Panc1 (cell line): Measurements from ENCODE around the gene DCAF5. TPM values are rescaled to one million over a fixed set of nuclear protein-coding genes. Genes with fewer than 3 reads are reported as not detected.
"Not testable (repeated sequence)": the region's sequence is repeated elsewhere in the genome, so short reads cannot be mapped to it uniquely, and the experiment has no call there.

ENCODE experiments used
- ATAC-seq: fragments of 200-7000 bp; cut with Tn5 transposase; 2 replicates; pipeline ENCODE4 v1.9.1; 2020; ENCODE audit warnings: mild to moderate bottlenecking, moderate library complexity
- BruUV-seq: library from RNA; stranded (reverse); fragments of 400-500 nt; replicated peaks from 2 replicates; lab custom pipeline; 2021; lab: Mats Ljungman, UMichigan
- CTCF ChIA-PET: fragments of 300-600 bp; sonication (Branson Sonifier 250); formaldehyde crosslinking; loops from one replicate; lab custom pipeline; 2022; ENCODE audit warnings: antibody characterized with exemption; lab: Charles Lee
- POLR2A ChIA-PET: fragments of 300-600 bp; sonication (Branson Sonifier 250); formaldehyde crosslinking; loops from one replicate; lab custom pipeline; 2022; ENCODE audit warnings: antibody characterized with exemption; lab: Charles Lee
- DNase-seq: peaks from one replicate; pipeline ENCODE4 v3.0.0-alpha.2; 2010; ENCODE audit warnings: low read depth, low spot score
- H3K27ac ChIP-seq: 2 replicates; pipeline ENCODE4 v1.5.1; 2011; ENCODE audit warnings: mild to moderate bottlenecking, low read length, inconsistent platforms
- H3K27me3 ChIP-seq: fragments of 200-500 bp; sonication (Bioruptor generic); 2 replicates; pipeline ENCODE4 v1.6.0; 2014; ENCODE audit warnings: low read length, inconsistent platforms; ENCODE audit not compliant: control insufficient read depth, insufficient read depth
- H3K36me3 ChIP-seq: fragments of 200-500 bp; sonication (Bioruptor generic); 2 replicates; pipeline ENCODE4 v1.5.1; 2014; ENCODE audit warnings: inconsistent platforms, mild to moderate bottlenecking, low read length, moderate library complexity; ENCODE audit not compliant: control insufficient read depth, insufficient read depth
- H3K4me1 ChIP-seq: 2 replicates; pipeline ENCODE4 v1.5.1; 2011; ENCODE audit warnings: inconsistent platforms, mild to moderate bottlenecking, low read length, moderate library complexity; ENCODE audit not compliant: control insufficient read depth, insufficient read depth
- H3K4me3 ChIP-seq, 2 experiments: 2 replicates each; pipeline ENCODE4 v1.5.1; 2011 to 2012; ENCODE audit warnings: low read depth in 2 of 2, low read length in 2 of 2, mild to moderate bottlenecking in 2 of 2, inconsistent platforms in 1 of 2, moderate library complexity in 1 of 2
- H3K9me3 ChIP-seq: fragments of 200-500 bp; sonication (Bioruptor generic); 2 replicates; pipeline ENCODE4 v1.5.1; 2014; ENCODE audit warnings: low read depth, mild to moderate bottlenecking, inconsistent platforms, low read length, moderate library complexity; ENCODE audit not compliant: control insufficient read depth, insufficient read depth
- POLR2AphosphoS5 ChIP-seq: IDR thresholded peaks from 2 replicates; pipeline ENCODE4 v1.6.1; 2012; ENCODE audit warnings: mild to moderate bottlenecking, low read depth, low read length, moderate library complexity
- SIN3A ChIP-seq: IDR thresholded peaks from 2 replicates; pipeline ENCODE4 v1.6.1; 2012; ENCODE audit warnings: low read depth, mild to moderate bottlenecking, low read length, moderate library complexity, borderline replicate concordance; ENCODE audit not compliant: insufficient read depth
- TCF7L2 ChIP-seq: IDR thresholded peaks from 2 replicates; pipeline ENCODE4 v1.6.1; 2011; ENCODE audit warnings: mild to moderate bottlenecking, low read depth, low read length, inconsistent platforms
- in situ Hi-C: cut with HindIII; loops from 2 replicates; pipeline ENCODE4 v1.10.0; 2016; ENCODE audit warnings: low sequenced_read_pairs, low pct_unique_long_range_greater_than_20kb
- intact Hi-C: fragments of 100-400 bp; cut with micrococcal nuclease; formaldehyde crosslinking; loops from one replicate; pipeline ENCODE4 v1.10.0; 2022; ENCODE audit not compliant: unreplicated experiment
- total RNA-seq: library from RNA; stranded (reverse); gene quantifications from one replicate; pipeline ENCODE4 v1.2.1, GENCODE V29; 2021; ENCODE audit not compliant: unreplicated experiment
- TF ChIP-seq, protein P1 (sequence below): fragments of 450-650 bp; IDR thresholded peaks from 2 replicates; pipeline ENCODE4 v1.5.1; 2017; ENCODE audit warnings: mild to moderate bottlenecking
- TF ChIP-seq, protein P2 (sequence below), 2 experiments: IDR thresholded peaks; 2 replicates each; pipeline ENCODE4 v1.6.1; 2011 to 2012; ENCODE audit warnings: low read depth in 2 of 2, control low read depth in 1 of 2, low read length in 1 of 2, mild to moderate bottlenecking in 1 of 2, moderate library complexity in 1 of 2; ENCODE audit not compliant: insufficient read depth in 1 of 2

DCAF5 gene
- total RNA-seq, 1 experiment from 2014 or later, result 27.6 TPM

DNA sequence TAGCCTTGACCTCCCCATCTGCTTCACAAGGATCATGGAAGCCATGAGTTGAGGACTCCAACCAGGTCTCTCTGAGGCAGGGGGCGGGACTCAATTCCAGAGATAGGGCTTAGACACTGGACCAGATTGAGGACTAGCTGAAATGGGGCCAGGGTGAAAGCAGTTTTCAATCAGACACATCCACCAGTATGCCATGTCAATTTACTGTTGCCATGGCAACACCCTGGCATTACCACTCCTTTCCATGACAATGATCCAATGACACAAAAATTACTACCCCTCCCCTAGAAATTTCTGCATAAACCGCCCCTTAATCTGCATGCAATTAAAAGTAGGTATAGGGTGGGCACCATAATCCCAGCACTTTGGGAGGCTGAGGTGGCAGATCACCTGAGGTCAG, 18.6 kb upstream of the DCAF5 start:
- Histone ChIP-seq H3K4me1 (no peaks in the 10 kb centered on the region), H3K27ac (no peak overlapping the region), H3K36me3 (no peaks in the 10 kb centered on the region), H3K27me3 (no peaks in the 10 kb centered on the region), H3K9me3 (no peaks in the 10 kb centered on the region), H3K4me3 (no peak overlapping the region)
- POLR2A ChIA-PET, result no interaction called here
- DNase-seq (no peak), ATAC-seq (no peak)
- CTCF ChIA-PET, result interaction anchor here (0.6 kb wide), 1 partner anchor 39 kb away, joined by 3 read pairs; no protein-coding TSS in a partner anchor
- no TSS peak for BruUV-seq
- TF ChIP-seq POLR2AphosphoS5 (no peak), TCF7L2 (no peak), SIN3A (no peak)
- TF ChIP-seq, protein P1, sequence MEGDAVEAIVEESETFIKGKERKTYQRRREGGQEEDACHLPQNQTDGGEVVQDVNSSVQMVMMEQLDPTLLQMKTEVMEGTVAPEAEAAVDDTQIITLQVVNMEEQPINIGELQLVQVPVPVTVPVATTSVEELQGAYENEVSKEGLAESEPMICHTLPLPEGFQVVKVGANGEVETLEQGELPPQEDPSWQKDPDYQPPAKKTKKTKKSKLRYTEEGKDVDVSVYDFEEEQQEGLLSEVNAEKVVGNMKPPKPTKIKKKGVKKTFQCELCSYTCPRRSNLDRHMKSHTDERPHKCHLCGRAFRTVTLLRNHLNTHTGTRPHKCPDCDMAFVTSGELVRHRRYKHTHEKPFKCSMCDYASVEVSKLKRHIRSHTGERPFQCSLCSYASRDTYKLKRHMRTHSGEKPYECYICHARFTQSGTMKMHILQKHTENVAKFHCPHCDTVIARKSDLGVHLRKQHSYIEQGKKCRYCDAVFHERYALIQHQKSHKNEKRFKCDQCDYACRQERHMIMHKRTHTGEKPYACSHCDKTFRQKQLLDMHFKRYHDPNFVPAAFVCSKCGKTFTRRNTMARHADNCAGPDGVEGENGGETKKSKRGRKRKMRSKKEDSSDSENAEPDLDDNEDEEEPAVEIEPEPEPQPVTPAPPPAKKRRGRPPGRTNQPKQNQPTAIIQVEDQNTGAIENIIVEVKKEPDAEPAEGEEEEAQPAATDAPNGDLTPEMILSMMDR, result no peak
- TF ChIP-seq, protein P2, sequence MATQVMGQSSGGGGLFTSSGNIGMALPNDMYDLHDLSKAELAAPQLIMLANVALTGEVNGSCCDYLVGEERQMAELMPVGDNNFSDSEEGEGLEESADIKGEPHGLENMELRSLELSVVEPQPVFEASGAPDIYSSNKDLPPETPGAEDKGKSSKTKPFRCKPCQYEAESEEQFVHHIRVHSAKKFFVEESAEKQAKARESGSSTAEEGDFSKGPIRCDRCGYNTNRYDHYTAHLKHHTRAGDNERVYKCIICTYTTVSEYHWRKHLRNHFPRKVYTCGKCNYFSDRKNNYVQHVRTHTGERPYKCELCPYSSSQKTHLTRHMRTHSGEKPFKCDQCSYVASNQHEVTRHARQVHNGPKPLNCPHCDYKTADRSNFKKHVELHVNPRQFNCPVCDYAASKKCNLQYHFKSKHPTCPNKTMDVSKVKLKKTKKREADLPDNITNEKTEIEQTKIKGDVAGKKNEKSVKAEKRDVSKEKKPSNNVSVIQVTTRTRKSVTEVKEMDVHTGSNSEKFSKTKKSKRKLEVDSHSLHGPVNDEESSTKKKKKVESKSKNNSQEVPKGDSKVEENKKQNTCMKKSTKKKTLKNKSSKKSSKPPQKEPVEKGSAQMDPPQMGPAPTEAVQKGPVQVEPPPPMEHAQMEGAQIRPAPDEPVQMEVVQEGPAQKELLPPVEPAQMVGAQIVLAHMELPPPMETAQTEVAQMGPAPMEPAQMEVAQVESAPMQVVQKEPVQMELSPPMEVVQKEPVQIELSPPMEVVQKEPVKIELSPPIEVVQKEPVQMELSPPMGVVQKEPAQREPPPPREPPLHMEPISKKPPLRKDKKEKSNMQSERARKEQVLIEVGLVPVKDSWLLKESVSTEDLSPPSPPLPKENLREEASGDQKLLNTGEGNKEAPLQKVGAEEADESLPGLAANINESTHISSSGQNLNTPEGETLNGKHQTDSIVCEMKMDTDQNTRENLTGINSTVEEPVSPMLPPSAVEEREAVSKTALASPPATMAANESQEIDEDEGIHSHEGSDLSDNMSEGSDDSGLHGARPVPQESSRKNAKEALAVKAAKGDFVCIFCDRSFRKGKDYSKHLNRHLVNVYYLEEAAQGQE (IDR thresholded peaks at IDR 0.05; ENCODE audit: insufficient read depth in 1 of 2, low read depth in 2 of 2, low read length in 1 of 2), result no peak
- in situ Hi-C loops (no loop called here), intact Hi-C loops (no loop called here)

GRCh38 chr14:69170839-69171238, 17.9 kb upstream of the DCAF5 start:
- CTCF ChIA-PET, result no interaction called here
- no peak overlapping the region for H3K27ac ChIP-seq
- in situ Hi-C loops (no loop called here), intact Hi-C loops (no loop called here)
- no peak for ATAC-seq
- H3K4me1 ChIP-seq, result no peaks in the 10 kb centered on the region
- H3K9me3 ChIP-seq, result no peaks in the 10 kb centered on the region
- H3K36me3 ChIP-seq, result no peaks in the 10 kb centered on the region
- no peaks in the 10 kb centered on the region for H3K27me3 ChIP-seq
- TF ChIP-seq, protein P1, result no peak
- TF ChIP-seq, protein P2 (IDR thresholded peaks at IDR 0.05; ENCODE audit: insufficient read depth in 1 of 2, low read depth in 2 of 2, low read length in 1 of 2), result no peak
- TF ChIP-seq POLR2AphosphoS5 (no peak), TCF7L2 (no peak), SIN3A (no peak)
- no peak for DNase-seq
- POLR2A ChIA-PET, result no interaction called here
- no peak overlapping the region for H3K4me3 ChIP-seq
- BruUV-seq, result no TSS peak

- not testable (repeated sequence) for BruUV-seq
Observed at GRCh38 chr14:69165787-69166186, 12.9 kb upstream of the DCAF5 start.

More at GRCh38 chr14:69165787-69166186, 12.9 kb upstream of the DCAF5 start:
- H3K4me3 ChIP-seq, intact Hi-C loops, POLR2A ChIA-PET, CTCF ChIA-PET, H3K4me1 ChIP-seq, DNase-seq, H3K9me3 ChIP-seq, H3K27me3 ChIP-seq, ATAC-seq, H3K36me3 ChIP-seq, in situ Hi-C loops, H3K27ac ChIP-seq: not testable (repeated sequence)
